Osteocyte (in vitro differentiated cells): ENCODE measurements around the gene NEK1. TPM values are rescaled to one million over a fixed set of nuclear protein-coding genes. Genes with fewer than 3 reads are reported as not detected.

Source experiments
- DNase-seq: peaks from one replicate; pipeline ENCODE4 v3.0.0; 2021; ENCODE audit warnings: mixed read lengths; ENCODE audit not compliant: unreplicated experiment; ENCODE audit errors: extremely low spot score
- H3K27ac Mint-ChIP-seq: one replicate; pipeline ENCODE4 v1.8.0; 2021; ENCODE audit warnings: mild to moderate bottlenecking, mixed read lengths; ENCODE audit not compliant: unreplicated experiment
- H3K27me3 Mint-ChIP-seq: one replicate; pipeline ENCODE4 v1.8.0; 2021; ENCODE audit warnings: mixed read lengths; ENCODE audit not compliant: unreplicated experiment
- H3K36me3 Mint-ChIP-seq: one replicate; pipeline ENCODE4 v1.8.0; 2021; ENCODE audit warnings: mixed read lengths; ENCODE audit not compliant: unreplicated experiment
- H3K4me1 Mint-ChIP-seq: one replicate; pipeline ENCODE4 v1.8.0; 2021; ENCODE audit warnings: mixed read lengths; ENCODE audit not compliant: unreplicated experiment
- H3K4me3 Mint-ChIP-seq: one replicate; pipeline ENCODE4 v1.8.0; 2021; ENCODE audit warnings: mild to moderate bottlenecking, moderate library complexity, mixed read lengths; ENCODE audit not compliant: unreplicated experiment
- H3K9me3 Mint-ChIP-seq: one replicate; pipeline ENCODE4 v1.8.0; 2021; ENCODE audit warnings: mixed read lengths; ENCODE audit not compliant: unreplicated experiment
- CTCF ChIP-seq: fragments of 200-600 bp; sonication (generic); IDR thresholded peaks from 2 replicates; pipeline ENCODE4 v1.5.0; 2021; ENCODE audit warnings: antibody characterized with exemption, mild to moderate bottlenecking, moderate library complexity
- total RNA-seq: library from RNA; stranded (reverse); gene quantifications from 2 replicates; pipeline ENCODE4 v1.2.1, GENCODE V29; 2021

NEK1 gene
- total RNA-seq, 1 donor from 2014 or later: 17.7 TPM

GRCh38 chr4:169412046-169412445 is 200.3 kb downstream of the NEK1 start:
- no peak overlapping the region for H3K27ac Mint-ChIP-seq
- H3K4me1 Mint-ChIP-seq: peaks cover 13% of the 10 kb centered on the region
- H3K9me3 Mint-ChIP-seq: no peaks in the 10 kb centered on the region
- no peak for DNase-seq
- H3K4me3 Mint-ChIP-seq: no peak overlapping the region
- TF ChIP-seq CTCF: no peak
- no peaks in the 10 kb centered on the region for H3K27me3 Mint-ChIP-seq
- H3K36me3 Mint-ChIP-seq: peaks cover 3% of the 10 kb centered on the region

GRCh38 chr4:169410839-169411770 is 201.3 kb downstream of the NEK1 start:
- no peak for DNase-seq
- Mint-ChIP-seq H3K27me3 (no peaks in the 10 kb centered on the region), H3K36me3 (peaks cover 3% of the 10 kb centered on the region), H3K9me3 (no peaks in the 10 kb centered on the region), H3K4me1 (peaks cover 13% of the 10 kb centered on the region), H3K27ac (peak overlapping the region; percentile 43), H3K4me3 (no peak overlapping the region)
- no peak for TF ChIP-seq CTCF

GRCh38 chr4:169407217-169407845 is 205.1 kb downstream of the NEK1 start:
- DNase-seq: no peak
- H3K36me3 Mint-ChIP-seq: peaks cover 6% of the 10 kb centered on the region
- TF ChIP-seq CTCF: no peak
- H3K27ac Mint-ChIP-seq: no peak overlapping the region
- no peaks in the 10 kb centered on the region for H3K27me3 Mint-ChIP-seq
- peaks cover 13% of the 10 kb centered on the region for H3K4me1 Mint-ChIP-seq
- no peak overlapping the region for H3K4me3 Mint-ChIP-seq
- no peaks in the 10 kb centered on the region for H3K9me3 Mint-ChIP-seq

GRCh38 chr4:169404960-169405359 is 207.4 kb downstream of the NEK1 start:
- no peak overlapping the region for H3K27ac Mint-ChIP-seq
- TF ChIP-seq CTCF: no peak
- no peaks in the 10 kb centered on the region for H3K27me3 Mint-ChIP-seq
- H3K4me3 Mint-ChIP-seq: no peak overlapping the region
- H3K9me3 Mint-ChIP-seq: no peaks in the 10 kb centered on the region
- DNase-seq: no peak
- peaks cover 9% of the 10 kb centered on the region for H3K36me3 Mint-ChIP-seq
- H3K4me1 Mint-ChIP-seq: peaks cover 4% of the 10 kb centered on the region

GRCh38 chr4:169400832-169401231 is 211.6 kb downstream of the NEK1 start:
- Mint-ChIP-seq H3K4me3 (no peak overlapping the region), H3K27me3 (no peaks in the 10 kb centered on the region), H3K27ac (no peak overlapping the region), H3K4me1 (peaks cover 19% of the 10 kb centered on the region), H3K36me3 (peaks cover 6% of the 10 kb centered on the region), H3K9me3 (no peaks in the 10 kb centered on the region)
- no peak for DNase-seq
- no peak for TF ChIP-seq CTCF
